GM18951 (cell line): ENCODE results near the gene IKBKE.
A peak's percentile ranks its signal among the peaks of the same experiment; 100 is the strongest.

Experiments
- POLR2A ChIP-seq: IDR thresholded peaks from 4 replicates; pipeline ENCODE4 v1.6.1; 2011; ENCODE audit warnings: mild to moderate bottlenecking; ENCODE audit not compliant: insufficient read length, insufficient read depth; ENCODE audit errors: extremely low read depth
- in situ Hi-C: fragments of 300-500 bp; cut with MboI; formaldehyde crosslinking; loops from one replicate; pipeline ENCODE4 v1.12.0; 2022; ENCODE audit warnings: low sequenced_read_pairs, mixed read lengths, inconsistent platforms; ENCODE audit not compliant: unreplicated experiment

The IKBKE gene

GRCh38 chr1:206497774-206498173, 27.5 kb downstream of the IKBKE start:
- in situ Hi-C loops: no loop called here

DNA sequence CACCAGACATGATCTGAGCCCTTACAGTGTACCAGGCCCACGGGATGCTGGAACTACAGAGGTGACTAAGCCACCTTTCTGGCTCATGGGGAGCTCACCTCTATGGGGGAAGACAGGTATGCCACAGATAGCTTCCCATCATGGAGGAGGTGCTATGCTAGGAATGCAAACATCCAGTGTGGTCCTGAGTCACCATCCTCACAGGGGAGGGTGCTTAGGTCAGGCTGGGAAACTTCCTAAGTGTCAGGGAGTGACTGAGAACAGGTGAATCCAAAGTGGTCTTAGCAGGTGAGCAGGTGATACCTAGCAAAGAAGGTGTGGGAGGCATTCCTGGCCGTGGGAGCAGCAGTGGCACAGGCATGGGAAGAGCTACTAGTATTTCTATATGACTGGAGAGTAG, 28.4 kb downstream of the IKBKE start:
- no peak for TF ChIP-seq POLR2A
- in situ Hi-C loops: no loop called here

More at GRCh38 chr1:206497774-206498173, 27.5 kb downstream of the IKBKE start:
- TF ChIP-seq POLR2A: no peak

DNA sequence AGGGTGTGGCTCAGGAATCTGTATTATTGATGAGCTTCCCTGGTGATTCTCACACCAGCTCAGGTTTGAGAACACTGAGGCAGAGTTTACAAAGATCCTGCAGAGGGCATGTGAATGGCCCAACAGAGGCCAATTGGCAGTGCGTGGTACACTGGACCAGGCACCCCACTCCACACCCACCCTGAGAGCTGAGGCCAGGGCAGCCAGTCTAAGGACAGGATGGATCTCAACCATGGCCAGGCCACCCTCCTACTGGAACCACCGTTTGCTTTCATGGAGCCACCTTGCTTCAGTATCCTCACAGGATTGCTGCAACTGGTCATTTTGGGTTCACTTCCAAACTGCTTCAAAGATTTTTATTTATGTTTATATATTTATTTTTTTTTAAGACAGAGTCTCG, 29.8 kb downstream of the IKBKE start:
- no peak for TF ChIP-seq POLR2A
- in situ Hi-C loops: no loop called here

- in situ Hi-C loops: no loop called here
- no peak for TF ChIP-seq POLR2A
Observed at GRCh38 chr1:206501881-206502280, 31.6 kb downstream of the IKBKE start.

DNA sequence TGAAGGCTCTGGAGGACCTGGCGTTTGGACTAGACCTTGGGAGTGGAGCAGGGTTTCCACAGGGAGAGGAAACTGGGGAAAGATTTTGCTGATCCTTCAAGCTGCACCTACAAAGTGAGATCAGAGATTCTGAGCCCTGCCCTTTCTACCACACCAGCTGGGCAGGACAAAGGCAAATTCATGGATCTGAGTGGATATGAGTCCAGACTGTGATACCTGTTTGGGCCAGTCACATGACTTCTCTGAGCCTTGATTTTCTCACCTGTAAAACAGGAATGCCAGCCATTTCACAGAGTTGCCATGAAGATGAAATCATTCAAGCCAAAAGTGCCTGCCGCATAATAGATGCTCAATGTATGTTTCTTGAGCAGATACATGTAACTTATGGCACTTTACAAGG, 32.1 kb downstream of the IKBKE start:
- TF ChIP-seq POLR2A: no peak

DNA sequence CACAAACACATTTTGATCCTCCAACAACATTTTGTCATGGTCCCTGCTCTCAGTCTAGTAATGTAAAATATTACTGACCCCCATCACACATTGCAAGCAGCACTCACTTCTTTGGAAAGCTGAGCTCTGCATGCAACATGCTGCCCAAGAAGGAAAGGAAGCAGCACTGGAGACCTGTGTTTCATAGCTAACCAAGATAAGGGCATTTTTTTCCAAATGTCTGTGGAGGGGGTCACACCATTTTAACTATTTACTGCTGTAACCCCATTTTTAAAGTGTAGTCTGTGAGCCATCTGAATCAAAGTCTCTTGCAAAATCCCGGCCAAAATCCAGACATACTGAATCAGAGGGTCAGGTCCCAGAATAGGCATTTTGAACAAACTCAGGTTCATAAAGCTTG, 32.5 kb downstream of the IKBKE start:
- no peak for TF ChIP-seq POLR2A
- in situ Hi-C loops: no loop called here

More for the DNA sequence above, 32.1 kb downstream of the IKBKE start:
- in situ Hi-C loops: no loop called here

GRCh38 chr1:206503591-206504362, 33.5 kb downstream of the IKBKE start:
- in situ Hi-C loops: no loop called here
- no peak for TF ChIP-seq POLR2A

DNA sequence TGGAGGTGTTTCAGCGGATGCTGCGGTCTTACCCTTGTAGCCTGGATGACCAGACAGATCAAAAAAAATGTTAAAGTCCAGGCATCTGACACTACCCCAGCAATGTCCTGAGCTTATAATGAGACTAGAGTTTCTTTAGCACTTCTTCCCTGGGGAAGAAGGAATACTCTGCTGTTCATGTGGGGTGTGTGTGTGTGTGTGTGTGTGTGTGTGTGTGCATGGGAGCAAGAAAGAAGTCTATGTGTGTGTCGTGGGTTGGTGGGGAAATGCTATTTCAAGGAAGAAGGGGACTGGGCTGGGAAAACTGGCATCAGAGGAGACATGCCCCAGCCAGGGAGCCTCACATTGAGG, 34.1 kb downstream of the IKBKE start:
- TF ChIP-seq POLR2A: no peak
- in situ Hi-C loops: no loop called here

DNA sequence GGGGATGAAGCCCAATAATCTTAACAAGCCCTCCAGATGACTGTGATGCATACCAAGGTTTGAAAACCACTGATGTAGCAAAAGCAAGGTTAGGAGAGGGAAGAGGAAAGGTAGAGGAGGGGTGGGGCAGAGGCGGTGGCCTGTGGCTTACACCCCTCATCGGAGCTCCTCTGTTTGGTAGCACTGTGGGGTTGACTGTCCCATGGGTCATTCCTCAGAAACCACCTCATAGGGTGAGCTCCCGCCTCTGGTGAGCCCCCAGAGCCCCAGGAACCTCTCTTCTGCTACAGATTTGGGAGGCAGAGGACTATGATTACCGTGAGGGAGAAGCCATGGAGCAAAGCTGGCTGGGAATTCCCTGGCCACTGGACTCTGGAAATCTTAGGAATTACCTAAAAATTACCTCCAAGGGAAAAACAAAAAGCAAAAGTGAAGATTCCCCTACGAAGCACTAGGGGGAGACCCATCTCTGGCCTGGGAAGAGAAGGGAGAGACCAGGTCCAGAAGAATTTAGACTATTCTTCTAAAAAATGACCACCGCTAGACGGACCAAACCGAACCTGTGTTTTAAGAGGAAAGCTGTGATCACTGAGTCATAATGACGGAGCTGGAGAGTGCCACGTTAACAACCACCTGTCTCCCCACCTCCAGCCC, 35.6 kb downstream of the IKBKE start:
- TF ChIP-seq POLR2A: no peak
- in situ Hi-C loops: no loop called here

DNA sequence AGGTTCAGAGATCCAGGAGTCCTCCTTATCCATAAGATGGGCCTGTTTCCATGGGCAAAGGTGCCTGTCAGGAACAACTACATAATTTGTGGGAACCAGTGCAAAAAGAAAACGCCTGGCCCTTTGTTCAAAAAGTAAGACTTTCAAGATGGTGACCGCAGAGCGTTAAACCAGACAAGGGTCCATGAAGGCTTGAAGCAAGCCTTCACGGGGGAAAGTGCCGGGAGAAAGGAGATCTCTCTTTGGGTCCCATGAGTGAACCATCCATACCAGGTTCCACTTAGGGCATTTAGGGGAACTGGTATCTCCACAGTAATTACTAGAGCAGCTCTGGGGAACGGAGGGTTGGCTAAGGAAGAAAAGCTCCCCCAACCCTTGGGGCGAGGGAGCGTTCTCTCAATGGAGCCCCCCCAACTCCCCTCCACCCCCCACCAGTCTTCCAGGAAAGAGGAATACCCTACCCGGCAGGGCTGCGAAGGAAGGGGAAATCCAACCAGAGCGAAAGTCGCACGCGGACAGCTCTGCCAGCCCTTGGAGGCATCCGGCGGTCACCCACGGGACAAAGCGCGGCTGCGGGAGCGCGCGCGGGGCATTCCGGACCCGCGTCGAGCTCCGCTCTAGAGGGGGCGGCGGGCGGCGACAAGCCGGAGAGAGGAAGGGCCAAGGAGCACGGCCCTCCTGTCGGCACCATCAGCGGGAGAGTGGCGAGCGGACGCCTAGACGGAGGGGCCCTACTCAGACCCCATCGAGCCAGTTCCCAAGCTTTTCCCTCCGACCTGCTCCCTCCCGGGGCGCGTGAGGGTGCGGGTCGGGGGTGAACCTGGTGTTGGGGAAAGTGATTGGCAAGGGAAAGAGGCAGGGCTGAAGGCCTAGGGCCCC, 36.4 kb downstream of the IKBKE start:
- TF ChIP-seq POLR2A: no peak

GRCh38 chr1:206507284-206508129, 37.2 kb downstream of the IKBKE start, which contains the start of gene RASSF5:
TSS of gene RASSF5 (plus strand) at chr1:206507531. CDS start at chr1:206507603, 72 bp downstream.
- in situ Hi-C loops: no loop called here
- peak; percentile 83 for TF ChIP-seq POLR2A

More for the DNA sequence above, 36.4 kb downstream of the IKBKE start:
- in situ Hi-C loops: no loop called here

DNA sequence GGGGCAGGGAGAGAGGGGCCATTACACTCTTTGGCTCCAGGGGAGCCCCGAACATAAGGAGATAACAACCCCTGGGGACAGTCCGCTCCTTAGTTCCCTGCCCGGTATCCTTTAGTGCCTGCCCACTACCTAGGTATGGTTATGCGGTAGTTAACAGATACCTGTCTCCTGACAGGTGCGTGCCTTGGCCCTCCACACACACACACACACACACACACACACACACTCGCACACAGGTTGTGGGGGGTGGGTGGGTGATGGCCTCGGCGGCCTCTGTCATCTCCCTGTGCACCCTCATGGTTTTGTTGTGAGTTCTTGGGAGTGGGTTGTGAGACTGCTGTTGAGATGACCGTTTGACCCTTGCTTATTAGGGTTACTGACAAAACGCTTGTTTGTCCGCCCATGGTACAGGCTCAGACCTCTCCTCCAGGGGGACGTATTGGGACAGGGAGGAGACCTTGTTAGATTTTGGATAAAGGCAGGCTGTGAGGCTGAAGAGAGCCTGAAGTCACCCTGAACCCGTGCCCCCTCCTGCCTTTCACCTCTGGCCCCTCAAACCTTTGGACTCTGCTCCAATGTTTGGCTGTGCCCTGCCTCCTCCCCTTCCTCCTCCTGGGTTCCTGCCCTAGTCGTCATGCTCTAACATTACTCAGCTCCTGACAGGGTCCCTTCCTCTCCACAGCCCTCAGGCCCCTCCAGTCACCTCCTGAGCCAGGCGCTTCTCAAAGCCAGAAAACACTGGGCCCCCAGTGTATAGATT, 38.0 kb downstream of the IKBKE start:
- in situ Hi-C loops: no loop called here
- TF ChIP-seq POLR2A: no peak
